Dermis lymphatic vessel endothelial cell (primary cell): ENCODE data around the gene CADM1. TPM values are rescaled to one million over a fixed set of nuclear protein-coding genes. Genes with fewer than 3 reads are reported as not detected.

Source experiments
- total RNA-seq: library from RNA; depleted of rRNA; stranded (reverse); fragments of >200 nt; gene quantifications from 2 replicates; pipeline ENCODE4 v1.2.1, GENCODE V29; 2014

Gene CADM1
- 0.22 and 0.34 TPM in 2 replicates for total RNA-seq

GRCh38 chr11:115504276-115505158 is at the start of gene CADM1:
Gene CADM1 (minus strand): TSS chr11:115504415.

